ENCODE results near the gene DAAM1.

DNA sequence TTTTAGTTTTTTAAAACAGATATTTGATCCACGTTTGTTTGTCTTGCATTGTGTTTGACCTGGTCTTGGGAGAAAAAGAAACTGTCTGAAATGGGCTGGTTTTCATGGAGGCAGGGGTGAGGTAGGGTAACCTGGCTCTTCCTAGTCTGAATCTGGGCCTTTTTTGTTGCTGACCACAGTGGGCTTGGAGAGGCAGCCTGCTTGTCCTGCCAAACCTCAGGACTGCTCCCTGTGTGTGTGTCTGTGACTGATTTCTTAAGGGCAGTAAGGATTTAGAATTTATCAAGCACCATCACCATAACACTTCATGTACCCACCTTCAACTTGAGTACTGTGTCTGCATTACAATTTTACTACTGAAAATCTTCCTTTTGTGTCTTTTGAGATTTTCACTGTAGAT is 28.5 kb downstream of the DAAM1 start:
- TF ChIP-seq POLR2A (IDR thresholded peaks at IDR 0.05), result no peak
- no peak for TF ChIP-seq CTCF (IDR thresholded peaks at IDR 0.05 in 8 of 11, conservative IDR thresholded peaks at IDR 0.05 in 3 of 11)
- no peak for TF ChIP-seq POLR2AphosphoS5 (IDR thresholded peaks at IDR 0.05)

Data from spleen (tissue), 7 donors.